Activated T-helper 1 cell treated with Interleukin-2 at 50 U/mL for 16 hours (primary cell): ENCODE results near the gene PRR3.
A peak's percentile ranks its signal among the peaks of the same experiment; 100 is the strongest.

Experiments
- DNase-seq: peaks from one replicate; pipeline ENCODE4 v3.0.0-alpha.2; 2020; ENCODE audit warnings: low read depth

The PRR3 gene

DNA sequence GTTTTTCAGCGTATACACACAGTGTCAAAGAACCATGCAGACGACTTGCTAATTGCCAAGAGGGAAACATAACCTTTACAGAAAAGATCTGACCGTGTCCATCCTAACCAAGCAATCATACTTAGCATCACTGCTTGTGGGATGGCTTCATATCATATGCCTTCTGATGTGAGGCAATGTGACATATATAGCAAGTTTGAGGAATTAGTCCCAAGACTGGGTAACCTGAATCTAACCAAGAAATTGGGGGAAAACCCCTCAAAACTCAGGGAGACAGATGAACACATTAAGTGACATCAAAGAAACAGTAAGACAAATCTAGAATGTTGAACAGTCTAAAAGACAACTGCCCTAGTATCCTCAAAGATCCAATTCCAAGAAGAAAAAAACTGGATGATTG lies 19.2 kb upstream of the PRR3 start:
- DNase-seq = no peak

DNA sequence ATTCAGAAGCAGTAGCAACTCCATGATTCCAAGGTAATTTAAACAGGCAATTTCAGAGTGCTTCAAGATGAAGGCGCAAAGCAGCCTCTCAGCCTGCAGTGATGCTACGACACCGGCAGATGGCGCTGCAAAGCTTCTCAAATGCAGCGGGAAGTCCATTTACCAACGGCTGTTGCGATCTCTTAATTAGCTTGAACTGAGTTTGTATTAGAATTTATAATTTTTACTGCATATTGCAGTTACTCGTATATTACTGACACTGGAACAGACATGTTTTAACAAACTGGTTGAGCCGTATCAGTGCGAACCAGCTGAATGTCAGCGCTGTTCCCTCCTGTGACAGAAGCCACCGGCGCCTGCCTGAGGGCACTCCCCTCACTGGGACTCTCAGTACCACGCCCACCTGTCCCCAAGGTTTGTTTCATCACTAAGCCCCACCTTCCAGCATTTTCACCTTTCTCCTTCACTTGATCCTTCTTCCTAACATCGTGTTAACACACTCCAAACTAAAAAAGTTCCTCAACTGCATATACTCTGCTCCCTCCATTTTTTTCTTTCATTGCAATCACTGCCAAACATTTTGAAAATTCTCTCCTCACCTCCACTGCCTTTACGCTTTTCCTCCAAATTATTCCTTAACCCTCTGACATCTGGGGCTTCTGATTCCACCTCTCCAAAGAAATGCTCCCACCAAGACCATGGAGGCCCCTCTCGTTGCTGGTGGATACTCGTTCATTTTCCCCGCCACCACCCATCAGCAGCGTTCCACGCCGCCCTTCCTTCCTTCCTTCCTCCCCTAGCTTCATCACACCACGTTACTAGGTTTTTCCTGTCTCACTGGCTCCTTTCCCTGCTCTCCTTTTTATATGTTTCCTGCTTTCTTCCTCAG lies 15.3 kb upstream of the PRR3 start:
- DNase-seq = peak; percentile 70

DNA sequence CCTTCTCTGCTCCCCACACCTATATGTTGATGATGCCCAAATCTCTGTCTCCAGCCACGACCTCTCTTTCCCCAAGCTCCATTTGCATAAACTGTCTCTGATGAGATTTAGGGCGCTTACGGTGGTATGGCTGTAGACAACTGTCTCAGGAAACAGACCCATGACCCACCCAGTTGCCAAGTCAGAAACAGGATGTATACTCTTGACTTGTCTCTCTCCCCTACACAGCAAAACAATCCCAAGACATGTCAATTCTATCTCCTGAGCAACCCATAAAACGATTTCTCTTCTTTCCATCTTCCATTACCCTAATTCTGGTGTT lies 14.7 kb upstream of the PRR3 start:
- DNase-seq = no peak

DNA sequence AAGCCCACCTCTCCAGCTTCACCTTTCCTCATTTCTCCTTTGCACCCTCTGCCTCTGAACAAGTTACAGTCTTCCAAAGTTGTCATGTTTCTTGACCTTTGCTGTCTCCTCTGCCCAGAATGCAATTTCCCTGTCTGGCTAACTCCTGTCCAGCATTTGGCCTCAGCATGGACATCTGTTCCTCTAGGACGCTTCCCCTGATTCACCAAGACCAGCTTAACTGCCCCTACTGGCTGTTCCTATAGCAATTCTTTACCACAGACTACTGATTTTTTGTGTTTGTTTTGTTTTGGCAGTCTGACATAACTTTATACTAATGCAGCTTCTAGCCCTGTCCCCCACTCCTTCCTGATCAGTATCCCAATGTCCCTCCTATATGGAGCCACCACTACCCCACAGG lies 14.2 kb upstream of the PRR3 start:
- no peak for DNase-seq

DNA sequence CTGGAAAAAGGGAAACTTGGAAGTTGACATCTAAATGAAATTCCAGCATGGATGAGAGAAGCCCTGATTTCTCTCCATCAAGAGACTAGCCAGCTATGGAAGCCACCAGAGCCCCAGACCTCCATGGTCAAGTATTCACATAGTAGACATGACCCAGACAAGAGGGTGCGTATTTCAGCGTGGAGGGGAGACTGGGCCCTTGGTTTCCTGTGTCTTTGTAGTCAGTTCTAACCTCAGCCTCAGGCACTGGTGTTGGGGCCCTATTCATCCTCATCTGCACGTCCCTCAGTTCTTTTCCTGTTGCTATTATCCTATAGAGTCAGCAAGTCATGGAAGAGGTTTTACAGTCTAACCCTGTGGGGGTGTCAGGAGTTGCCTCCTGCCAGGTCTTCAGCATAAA lies 13.3 kb upstream of the PRR3 start:
- no peak for DNase-seq

DNA sequence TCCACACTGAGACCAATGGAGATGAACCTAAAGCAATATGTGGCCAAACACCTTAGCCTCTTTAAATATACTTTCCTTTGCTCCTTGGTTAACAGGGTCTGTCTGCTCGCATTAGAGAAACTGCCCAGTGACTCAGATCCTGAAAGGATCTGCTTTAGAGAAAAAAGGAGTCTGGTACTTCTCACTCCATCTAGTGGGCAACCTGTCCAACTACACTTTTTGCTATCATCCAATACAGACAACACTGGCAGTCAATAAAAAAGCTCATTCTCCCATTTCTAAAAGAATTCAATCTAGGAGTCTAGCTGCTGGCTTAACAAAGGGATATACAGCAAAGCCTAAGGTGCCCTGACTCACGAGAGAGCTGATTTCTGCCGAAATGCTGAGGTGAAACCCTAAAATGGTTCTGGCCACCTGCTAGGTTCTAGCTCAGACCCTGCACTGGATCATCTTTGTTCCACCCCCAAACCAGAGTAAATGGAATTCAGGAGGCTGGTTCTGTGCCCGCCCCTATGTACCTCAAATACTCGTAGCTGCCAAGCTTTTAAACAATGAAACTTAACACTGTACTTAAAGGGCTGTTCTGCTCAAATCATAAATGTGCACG lies 12.3 kb upstream of the PRR3 start:
- no peak for DNase-seq

DNA sequence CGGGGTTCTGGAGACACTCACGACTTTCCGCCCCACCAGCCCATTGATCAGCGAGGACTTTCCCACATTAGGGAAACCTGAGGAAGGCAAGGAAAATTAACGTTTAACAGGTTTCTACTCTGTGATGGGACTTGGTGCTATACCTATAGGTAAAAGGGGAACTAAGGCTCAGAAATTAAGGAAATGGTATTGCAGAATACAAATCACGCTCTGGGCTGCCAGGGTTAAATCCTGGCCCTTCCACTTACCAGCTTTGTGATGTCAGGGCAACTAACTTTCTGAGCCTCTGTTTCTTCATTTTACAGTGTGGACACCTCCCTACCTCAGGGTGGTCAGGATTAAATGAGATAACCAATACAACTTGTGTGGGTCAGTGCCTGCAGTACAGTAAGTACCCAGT lies 9.6 kb upstream of the PRR3 start:
- no peak for DNase-seq

DNA sequence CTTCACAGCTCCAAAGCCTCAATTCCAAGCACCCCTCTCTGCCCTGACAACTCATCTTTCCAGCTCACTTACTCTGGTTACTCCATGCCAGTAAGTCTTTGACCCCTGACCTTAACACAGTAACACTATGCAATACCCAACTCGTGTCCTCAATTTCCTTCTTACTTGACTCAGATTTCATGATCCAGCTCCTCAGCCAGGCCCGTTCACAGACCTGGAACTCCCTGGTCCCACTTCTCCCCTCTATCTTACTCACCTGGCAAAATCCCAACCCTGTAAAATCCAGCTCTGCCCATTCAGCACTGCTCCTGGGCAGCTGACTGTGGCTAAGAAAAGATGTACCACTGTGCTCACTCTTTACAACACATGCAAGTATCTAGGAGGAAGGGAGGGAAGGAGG lies 8.7 kb upstream of the PRR3 start:
- no peak for DNase-seq

DNA sequence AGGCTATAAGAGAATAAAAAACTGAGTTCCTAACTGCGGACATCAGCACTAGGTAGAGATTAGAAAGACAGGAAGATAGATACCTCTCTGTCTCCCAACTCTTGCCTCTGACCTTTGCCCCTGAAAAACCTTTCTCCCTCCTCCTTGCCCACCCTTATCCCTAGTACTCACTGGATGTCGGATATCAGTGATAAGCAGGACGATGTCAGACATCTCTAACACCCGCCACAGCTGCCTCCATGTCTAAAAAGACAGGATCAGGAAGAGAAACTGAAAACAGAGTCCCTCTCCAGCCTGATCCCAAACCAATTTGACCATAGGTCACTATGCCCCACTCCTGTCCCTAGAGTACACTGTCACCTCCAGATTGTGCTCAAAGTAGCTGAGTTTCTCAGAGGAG lies 2.7 kb upstream of the PRR3 start:
- no peak for DNase-seq

DNA sequence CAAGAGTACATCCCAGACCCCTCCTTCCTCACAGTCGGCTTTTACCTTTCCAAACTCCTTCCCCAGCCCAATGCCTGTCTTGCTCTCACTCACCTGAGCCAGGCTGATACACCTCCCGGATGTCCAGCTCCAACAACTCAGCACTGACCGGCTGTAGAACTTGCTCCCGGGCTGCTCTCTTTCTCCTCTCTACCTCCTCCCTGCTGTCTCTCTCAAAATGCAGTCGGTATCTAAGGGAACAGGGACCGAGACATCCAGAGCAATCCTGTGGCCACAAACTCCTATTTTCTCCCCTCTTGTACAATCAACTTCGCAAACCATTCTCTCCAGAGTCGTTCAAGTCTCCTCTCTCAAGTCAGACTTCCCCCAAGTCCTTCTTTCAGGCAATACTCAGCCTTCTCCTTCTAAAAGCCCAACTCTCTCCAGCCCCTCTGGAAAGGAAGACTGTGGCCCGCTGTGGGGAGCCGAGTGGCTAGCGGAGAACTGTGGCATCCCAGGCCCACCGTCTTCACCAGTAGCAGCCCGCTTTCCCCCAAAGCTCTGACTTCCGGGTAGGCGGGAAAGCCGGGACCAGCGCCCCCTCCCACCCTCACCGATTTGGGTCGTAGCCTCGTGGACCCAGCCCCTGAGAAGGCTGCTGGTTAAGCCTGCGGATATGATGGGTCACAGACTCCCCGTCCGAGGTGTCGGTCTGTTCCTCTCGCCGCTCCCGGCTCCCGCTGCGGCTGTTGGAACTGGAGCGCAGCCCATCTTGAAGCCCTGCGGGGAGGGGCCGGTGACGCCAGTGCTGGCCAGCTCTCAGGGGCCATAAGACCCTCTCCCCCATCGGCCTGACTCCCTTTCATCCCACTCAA lies 1.9 kb upstream of the PRR3 start:
- DNase-seq = no peak

DNA sequence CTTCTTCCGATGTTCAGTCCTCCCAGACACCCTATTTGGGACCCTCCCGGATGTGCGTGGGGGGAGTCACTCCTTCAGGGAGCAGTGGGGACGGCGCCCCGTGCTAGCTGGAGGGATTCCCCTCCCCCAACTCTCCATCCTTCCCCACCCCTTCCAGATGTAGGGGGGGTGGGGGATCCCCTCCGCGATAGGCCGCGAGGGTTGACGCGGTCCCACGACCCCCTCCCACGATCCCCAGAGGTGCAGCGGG lies 1.4 kb upstream of the PRR3 start:
- DNase-seq = no peak

DNA sequence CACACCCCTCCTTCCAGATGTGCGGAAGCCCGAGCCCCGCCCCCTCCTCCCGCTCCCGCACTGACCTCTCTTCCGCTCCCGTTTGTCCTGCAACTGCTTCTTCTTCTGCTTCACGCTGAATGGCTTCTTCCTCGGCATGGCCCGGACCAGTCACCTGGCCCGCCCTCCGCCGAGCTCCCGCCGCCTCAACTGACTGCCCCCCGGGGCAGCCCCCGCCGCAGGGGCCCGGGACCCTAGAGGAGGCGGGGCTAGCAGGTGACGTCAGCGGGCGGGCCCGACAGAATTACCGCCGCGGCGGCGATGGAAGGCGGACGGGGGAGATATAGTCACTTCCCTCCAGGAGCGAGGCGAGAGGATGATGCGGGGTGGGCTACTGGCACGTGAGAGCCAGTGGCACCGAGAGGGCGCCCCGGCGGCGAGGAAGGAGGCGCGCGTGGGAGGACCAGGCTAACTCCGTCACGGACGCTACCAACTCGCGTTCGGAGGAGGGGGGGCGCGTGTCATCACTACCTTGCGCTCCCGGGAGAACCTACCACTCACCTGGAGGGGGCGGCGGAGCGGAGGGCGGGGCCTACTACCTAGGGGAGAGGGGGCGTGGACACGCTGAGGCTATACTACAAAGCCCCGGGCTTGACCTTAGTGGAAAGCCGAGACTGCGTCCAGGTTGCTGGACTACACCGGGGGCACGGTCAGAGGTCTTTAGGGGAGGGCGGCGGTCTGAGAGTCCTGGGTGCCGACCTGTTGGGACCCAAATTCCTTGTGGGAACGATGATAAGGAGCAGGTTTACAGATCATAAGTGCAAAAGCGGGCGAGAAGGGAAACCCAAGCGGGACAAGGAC lies 809 bp upstream of the PRR3 start, which contains the start of gene GNL1:
Gene GNL1, minus strand, starts transcription at position 424 of the 840 bp plus-strand sequence. Its CDS starts 286 bp downstream, at position 138.
- peak; percentile 98 for DNase-seq

DNA sequence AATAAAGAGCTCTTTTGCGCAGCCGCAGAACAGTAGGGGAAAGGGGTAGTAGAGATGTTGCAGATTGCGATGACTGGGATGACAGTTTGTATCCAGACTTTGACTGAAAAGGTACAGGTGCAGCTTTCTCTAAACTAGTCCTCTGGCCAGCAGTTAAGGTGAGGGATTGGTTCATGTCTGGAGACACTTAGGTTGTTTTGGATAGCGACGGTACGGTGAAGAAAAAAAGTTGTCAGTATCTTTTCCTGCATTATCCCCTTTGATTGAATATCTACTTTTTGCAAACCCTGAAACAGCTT lies 537 bp downstream of the PRR3 start:
- no peak for DNase-seq

DNA sequence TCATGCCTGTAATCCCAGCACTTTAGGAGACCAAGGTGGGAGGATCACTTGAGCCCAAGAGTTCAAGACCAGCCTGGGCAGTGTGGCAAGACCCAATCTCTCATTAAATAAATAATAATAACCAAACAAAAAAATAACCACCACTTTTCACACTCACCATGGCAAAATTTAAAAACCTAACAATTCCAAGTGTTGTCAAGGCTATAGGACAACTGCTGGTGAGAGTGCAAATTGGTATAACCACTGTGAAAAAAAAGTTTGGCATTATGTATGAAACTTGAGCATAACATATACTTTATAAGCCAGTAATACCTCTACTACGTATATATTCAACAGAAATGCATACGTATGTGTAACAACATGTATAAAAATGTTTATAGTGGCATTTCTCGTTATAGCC lies 3.8 kb downstream of the PRR3 start:
- DNase-seq = no peak

DNA sequence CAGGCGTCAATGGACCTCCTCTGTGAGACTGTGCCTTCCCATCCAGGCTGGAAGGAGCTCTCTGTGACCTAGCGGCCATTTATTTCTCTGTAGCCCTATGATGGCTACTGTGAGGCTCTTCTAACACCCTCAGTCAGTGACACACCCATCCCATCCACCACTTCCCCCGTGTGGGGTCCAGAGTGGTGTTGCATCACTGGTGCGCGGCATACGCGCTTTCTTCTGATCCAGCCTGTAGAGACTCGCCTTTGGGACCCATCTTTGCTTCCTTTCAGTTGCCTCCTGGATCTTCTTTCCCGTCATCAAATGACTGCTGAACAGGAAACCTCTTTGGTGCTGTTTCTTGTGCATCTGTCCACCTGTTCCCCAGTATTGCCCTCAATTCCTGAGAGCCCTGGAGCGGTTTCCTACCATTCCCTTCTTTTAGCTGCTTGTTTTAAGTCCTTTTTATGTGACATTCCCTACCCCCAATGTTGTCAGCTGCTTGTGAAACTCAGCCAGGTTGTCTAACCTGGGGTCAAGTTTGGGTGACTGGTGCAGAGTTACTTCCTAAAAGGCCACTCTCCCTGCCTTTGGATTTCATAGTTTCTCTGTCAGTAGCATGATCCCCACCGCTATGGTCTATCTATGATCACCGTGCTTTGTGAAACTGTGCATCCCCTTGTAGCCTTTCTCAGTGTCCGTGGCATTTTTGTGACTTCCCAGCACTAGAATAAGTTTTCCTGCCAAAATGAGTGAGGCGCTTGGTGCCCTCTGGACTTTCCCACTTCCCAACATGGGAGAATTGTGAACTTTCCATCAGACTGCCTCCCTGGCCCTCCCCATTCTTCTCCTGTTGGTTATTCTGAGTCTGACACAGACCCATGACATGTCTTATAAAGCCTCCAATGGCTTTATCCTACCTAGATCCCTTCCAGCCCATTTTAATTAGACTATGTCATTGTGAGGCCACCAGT lies 5.7 kb downstream of the PRR3 start:
- no peak for DNase-seq

DNA sequence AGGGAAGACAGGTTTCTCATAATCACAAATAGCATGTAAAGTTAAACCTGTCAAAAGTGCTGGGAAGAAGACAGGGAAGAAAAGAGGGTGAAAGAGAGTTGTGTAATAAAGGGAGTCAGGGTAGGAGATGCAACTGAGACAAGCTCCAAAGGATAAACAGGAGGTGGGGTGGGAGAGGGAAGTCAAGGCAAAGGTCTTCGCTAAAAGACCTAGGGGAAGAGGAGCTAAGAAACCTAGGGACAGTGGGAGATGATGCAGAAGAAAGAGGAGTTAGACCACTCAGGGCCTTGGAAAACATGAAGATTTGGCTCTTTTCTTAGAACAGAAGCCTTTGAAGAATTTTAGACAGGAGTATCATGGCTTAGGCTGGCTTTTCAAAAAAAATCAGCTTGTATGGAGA lies 7.0 kb downstream of the PRR3 start:
- no peak for DNase-seq

DNA sequence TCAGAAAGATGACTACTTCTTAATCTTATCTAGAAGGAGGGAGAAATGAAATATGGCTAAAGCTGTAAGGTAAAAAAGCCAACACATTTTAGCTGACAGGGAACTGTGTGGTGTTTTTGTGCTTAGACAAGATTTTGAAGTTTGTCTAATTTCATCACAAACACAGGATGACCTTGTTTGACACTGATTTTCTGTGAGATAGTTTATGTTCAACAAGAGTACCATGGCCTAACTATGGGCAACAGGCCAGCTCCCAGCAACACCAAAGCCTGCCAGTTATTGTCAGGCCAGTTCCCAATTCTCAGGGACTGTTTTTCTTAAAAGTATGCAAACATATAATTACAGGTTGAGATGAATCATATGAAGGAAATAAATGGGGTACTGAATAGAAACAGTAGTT lies 8.7 kb downstream of the PRR3 start:
- no peak for DNase-seq

DNA sequence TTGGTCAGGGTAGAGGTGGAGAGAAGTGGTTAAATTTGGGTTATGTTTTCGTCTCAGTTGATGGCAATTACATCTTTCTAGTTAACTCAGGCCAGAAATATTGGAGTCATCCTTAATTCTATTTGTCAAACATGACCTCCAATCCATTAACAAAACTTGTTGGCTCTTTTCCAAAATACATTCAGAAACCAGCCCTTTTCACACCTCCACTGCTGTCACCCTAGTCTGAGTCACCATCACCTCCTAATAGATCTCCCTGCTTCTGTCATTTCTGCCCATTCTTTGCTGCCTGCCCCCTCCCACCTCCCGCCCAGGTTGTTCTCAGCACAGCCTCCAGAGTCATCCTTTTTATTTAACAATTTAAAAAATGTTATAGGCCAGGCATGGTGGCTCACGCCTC lies 11.2 kb downstream of the PRR3 start:
- DNase-seq = no peak

DNA sequence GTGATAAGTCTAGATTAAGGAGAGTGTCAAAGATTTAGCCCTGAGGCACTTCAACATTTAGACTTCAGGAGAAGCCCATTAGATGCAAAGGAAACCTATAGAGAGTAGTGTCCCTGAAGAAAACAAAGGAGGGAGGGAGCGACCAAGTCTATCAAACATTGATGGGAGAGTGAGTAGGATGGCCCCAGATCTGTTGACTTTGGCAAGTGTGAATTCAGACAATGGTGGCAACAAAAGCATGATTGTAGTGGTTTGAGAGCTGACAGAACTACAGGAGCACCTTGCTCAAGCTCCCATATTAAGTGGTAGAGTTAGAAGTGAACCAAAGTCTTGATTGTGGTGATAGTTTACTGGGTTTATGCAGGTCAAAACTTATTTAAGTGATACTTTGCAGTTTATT lies 13.2 kb downstream of the PRR3 start:
- no peak for DNase-seq

DNA sequence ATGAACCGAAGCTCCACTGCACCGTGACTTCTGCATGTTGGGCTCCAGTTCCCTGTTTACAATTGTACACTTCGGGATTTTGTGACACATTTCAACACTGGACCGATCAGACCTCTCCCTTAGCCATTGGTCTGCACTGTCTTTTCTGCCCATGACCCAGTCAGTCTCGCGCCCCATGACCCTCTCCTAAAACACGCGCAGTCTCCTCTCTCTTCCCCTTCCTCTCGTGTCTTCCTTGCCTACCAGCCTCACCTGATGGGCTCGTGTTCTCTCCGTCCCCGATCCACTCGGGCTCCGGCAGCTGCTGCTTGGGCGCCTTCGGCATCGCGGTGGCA lies 13.6 kb downstream of the PRR3 start:
- DNase-seq = no peak

DNA sequence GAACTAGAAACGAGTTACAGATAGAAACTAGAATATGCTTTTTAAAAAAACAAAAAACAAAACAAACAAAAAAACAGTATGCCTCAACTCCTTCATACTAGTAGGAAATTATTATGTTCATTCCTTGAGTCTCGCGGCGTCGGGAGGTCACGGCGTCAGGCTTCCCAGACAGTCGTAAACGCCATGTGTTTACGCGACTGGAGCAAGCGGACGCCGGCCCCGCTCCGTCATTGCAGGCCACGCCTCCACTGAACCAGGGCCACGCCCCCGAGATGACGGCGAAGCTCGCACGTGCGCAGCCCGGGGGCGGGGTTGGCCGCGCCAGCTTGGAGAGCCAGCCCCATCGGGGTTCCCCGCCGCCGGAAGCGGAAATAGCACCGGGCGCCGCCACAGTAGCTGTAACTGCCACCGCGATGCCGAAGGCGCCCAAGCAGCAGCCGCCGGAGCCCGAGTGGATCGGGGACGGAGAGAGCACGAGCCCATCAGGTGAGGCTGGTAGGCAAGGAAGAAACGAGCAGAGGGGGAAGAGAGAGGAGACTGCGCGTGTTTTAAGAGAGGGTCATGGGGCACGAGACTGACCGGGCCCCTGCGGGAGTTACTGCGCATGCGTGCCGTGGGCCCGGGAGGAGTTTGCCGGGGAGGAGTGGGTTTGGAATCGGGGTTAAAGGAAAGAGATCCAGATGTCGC lies 14.1 kb downstream of the PRR3 start, which contains the start of gene ABCF1:
Gene ABCF1, plus strand, starts transcription at position 368 of the 687 bp plus-strand sequence. Its CDS starts 46 bp downstream, at position 414.
- DNase-seq = peak; percentile 100
